Stimulated activated CD8-positive, alpha-beta memory T cell treated with anti-CD3 and anti-CD28 coated beads, Interleukin-12 subunit alpha, Interleukin-12 subunit beta, amount 100 ng/mL, for 24 hours (primary cell): ENCODE data around the gene CABLES1.

Experiments used
- DNase-seq: peaks from one replicate; pipeline ENCODE4 v3.0.0-alpha.2; 2020; ENCODE audit errors: extremely low read depth

Gene CABLES1

GRCh38 chr18:23217781-23218180 is 82.5 kb downstream of the CABLES1 start:
- no peak for DNase-seq

GRCh38 chr18:23220355-23220754 is 85.1 kb downstream of the CABLES1 start:
- no peak for DNase-seq

- no peak for DNase-seq
Observed at GRCh38 chr18:23223641-23224040, 88.4 kb downstream of the CABLES1 start.

DNA sequence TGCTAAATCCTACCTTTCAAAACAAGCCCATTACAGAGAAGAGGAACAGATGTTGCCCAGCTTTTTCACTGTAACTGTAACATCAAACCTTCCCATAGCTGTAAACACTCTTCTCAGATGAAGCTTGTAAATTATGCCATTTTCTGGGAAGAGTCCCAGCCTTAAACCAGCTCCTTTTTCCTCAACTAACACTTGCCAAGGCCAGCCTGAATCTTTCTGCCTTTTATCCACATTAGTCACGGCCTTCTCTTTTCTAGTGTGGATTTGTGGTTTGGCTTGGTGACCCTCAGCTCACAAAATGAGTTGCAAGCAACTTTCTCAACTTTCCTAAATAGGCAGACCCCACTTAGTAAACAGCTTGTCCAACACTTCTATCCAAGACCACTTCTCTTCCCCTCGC is 90.2 kb downstream of the CABLES1 start:
- no peak for DNase-seq

DNA sequence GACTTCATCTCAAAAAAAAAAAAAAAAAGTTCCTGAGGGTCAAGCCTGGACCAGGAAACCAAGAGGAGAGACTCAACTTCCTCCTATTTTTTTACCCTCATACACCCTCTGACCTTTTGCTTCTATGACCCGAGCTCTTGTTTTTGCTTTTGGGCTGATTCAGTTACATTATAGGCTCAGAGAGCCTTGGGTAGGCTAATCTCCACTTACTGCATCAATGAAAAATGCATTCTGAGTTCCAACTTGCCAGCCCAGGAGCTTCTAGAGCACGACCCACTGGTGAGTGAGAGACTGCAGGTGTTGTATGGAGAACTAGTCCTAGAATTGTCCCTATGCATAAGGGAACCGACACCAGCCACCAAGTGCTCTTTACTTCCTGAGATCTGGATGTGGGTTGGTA is 91.1 kb downstream of the CABLES1 start:
- DNase-seq, result no peak

- DNase-seq, result no peak
Observed at GRCh38 chr18:23226930-23227725, 91.8 kb downstream of the CABLES1 start.

DNA sequence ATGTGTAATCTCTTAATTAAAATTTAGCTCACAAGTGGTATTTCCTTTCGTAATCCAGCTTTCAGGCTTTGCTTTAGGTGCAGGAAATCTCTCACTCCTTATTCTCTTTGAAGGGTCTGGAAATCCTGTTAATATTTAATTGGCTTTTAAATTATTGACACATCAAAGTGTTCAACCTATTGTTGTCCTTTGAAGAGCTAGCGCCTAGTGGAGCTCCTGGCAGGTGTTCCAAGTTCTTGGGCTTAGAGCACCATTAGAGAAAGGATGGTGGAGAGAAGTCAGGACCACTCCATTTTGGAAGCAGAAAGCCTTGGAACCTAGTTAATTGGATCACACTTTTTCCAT is 92.4 kb downstream of the CABLES1 start:
- DNase-seq, result no peak

DNA sequence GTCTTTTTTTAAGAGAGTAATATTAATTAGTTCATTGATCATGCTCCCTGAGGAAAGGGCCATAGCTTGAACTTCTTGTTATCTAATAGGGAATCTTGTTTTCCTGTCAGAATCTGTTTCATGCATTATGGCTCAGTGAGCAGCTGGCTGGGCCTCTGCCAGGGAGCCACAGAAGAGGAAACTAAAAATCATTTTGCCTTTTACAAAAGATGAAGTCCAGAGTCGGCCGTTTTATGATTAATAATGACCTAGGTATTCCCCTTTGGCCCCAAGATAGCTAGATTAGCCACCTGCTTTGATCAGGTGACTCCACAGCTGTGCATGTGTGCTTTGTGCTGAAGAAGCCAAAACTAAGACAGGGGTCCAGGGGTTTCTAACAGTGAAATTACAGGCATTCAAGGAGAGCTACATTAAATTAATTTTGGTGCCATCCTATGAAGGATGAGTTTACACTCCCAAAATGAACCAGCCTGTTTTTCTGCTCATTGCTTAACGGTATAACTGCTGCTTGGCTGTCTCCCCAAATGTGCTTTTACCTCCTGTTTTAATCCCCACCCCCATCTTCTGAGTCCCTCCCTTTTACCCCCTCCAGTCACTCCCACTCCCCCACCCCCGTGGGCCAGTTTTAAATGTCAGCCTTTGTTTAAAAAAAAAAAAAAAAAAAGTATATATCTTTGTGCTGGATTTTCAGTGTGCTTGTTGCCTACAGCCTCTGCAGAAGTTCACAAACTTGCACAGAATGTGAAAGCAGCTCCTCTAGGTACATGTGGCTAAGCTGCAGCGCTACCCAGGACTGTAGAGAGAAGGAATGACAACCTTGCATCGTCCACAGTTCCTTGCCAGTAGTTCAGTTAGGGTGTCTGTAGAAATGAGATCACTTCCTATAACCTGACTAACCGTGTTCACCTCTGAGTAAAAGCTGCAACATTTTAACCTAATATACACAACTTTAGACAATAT is 93.1 kb downstream of the CABLES1 start:
- no peak for DNase-seq

- no peak for DNase-seq
Observed at GRCh38 chr18:23229472-23229871, 94.2 kb downstream of the CABLES1 start.

DNA sequence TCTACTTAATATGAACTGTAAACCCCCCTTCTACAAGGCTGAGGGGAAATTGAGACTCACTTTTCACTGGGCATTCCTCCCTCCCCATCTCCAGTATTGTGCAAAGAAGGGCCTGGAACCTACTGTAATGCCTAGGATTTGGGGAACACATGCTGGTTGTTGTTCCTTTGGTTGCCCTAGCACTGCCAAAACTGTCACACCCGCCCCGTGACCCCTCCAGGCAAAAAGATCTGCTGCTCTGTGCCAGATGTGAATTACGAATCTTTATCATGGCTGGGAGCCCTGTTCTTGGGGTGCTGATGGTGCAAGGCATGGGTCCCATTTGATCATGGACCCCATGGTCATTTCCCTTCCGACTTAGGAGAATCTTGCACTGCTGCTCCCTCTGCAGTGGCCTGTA is 95.4 kb downstream of the CABLES1 start:
- no peak for DNase-seq

DNA sequence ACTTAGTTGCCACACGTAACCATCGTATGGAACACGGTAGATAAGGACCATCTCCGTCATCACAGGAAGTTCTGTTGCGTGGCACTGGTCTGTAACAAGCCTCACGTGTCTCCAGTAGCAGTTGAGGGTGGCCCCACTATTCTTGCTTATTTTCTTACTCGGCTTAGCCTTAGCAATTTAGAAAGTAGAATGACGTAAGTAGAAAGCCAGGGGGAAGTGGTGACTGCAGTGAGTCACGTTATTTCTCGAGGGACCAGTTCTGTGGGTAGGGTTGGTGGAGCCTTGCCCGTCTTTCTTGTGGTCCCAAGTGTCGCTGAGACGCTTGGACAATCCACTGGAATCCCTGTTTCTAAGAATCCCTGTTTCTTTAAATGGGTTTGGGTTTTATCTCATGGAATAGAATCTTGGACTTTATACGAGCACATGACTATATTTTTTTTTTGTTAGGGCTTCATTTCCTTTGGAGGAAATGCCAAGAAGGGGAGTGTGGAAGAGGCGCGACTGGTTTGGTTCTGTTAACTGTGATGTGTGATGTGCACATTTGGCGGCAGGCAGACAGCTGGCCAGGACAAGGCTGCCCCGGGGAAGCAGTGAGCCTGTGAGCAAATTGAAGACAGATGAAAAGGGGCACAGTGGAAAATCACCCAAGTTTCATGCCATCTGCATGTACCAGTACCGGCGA is 96.2 kb downstream of the CABLES1 start:
- DNase-seq, result peak; percentile 41

DNA sequence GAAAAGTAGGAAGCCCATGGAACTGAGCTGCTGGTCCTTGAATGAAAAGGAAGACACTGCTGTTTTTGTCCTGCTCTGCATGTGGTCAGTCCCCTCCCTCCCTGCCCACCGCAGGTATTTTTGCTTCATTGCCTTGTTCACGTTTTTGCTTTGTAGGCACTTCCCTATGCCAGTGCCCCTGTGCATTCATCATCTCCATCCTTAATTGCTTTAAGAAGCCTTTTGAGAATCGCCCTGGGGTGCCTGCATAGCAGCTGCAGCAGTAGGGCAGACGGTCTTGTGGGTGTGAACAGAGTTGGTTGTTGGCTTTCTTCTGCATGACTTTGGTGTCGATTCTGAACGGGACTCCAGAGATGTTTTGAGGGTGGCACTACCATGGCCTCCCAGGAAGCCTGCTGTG is 97.0 kb downstream of the CABLES1 start:
- DNase-seq, result no peak

DNA sequence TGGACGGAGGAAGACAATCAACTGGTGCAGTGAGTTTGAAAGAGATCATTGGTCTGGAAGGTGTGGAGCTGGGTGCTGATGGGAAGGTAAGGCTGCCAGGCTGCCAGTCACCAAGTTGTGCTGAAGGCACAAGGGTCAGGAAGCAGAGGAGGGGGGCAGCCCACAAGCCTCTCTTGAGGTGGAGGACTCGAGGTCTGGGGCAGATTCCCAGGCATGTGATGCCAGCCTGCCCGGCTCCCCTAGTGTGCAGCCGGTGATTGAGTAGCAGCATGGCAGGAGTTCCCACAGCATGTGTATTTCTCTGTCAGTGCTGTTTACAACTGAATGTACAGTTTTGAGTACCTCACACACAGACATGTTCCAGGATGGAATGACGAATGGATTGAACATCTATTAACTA is 99.3 kb downstream of the CABLES1 start:
- DNase-seq, result no peak

DNA sequence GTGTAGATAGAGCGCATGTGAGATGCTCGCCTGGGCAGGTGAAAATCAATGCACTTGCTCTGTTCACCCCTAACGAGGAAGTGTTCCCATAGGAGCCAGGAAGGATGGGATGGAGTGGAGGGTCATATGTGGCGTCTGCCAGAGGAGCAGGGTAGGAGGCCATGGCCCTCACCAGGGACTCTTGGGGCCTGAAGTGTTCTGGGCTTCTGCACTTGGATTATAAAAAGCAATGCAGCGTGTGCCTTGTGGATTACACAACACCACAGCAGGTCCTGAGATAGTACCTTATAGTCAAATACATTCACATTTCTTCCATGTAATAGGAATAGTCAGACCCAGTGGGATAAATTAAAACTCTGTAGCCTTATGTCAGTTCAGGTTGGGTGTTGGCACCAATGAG is 100.1 kb downstream of the CABLES1 start:
- no peak for DNase-seq

DNA sequence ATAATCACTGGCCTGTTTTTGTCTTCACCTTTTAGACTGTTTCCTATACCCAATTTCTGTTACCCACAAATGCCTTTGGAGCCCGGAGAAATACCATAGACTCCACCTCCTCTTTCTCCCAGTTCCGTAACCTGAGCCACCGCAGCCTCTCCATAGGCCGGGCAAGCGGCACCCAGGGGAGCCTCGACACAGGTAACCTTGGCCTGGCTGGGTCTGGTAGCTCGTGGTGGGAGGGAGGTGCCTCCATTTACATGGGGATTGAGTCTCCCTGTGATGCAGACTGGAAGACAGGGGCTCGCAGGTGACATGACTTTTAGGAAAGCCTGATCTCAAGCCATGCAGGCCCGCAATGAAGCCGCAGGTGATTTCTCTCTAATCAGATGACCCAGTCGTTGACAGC is 100.6 kb downstream of the CABLES1 start:
- DNase-seq, result no peak

GRCh38 chr18:23236876-23237468 is 101.7 kb downstream of the CABLES1 start:
- no peak for DNase-seq

- DNase-seq, result no peak
Observed at GRCh38 chr18:23237524-23238151, 102.4 kb downstream of the CABLES1 start.

DNA sequence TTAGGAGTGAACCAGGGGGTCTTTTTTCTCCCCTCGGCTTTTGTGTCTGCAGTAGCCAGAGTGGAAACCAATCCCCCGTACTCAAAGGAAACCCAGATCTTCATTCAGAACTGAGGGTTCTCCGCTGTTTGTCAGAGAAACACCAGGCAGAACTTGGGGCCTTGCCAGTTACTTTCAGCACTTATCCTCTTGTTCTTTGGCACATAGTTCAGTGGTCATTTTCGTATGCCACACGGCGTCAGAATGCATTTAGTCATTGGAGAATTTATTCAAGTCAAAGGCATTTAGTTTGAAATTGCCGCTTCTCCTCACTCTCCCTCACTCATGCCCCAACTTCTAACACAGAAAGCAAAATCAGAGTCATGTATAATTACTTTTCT is 102.9 kb downstream of the CABLES1 start:
- no peak for DNase-seq

- DNase-seq, result no peak
Observed at GRCh38 chr18:23238651-23239349, 103.5 kb downstream of the CABLES1 start.

DNA sequence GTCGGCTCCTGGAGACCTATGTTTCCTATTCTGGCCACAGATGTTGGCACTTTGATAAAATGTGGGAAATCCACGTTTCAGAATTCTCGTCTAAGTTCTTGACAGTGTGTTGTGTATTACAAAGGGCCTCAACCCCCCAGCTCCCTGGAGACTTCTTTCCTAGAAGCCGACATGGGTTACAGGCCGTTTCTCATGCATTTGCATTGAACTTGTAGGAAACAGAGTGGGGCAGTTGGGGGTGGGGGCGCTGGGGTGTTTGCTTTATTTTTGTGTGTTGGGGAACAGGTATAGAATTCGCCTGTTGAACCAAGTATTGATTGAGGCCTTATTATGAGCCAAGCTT is 104.0 kb downstream of the CABLES1 start:
- no peak for DNase-seq
